ENCODE measurements around the gene ZBED4. TPM values are rescaled to one million over a fixed set of nuclear protein-coding genes. Genes with fewer than 3 reads are reported as not detected.

Gene ZBED4
- total RNA-seq, 6 experiments from 2014 or later, result 4.1 to 9.3 (median 5.2) TPM

GRCh38 chr22:49937758-49938564 lies 84.3 kb downstream of the ZBED4 start:
- peak in 1 of 3 donors; percentile 73 for DNase-seq
- WGBS (ENCODE audit: insufficient coverage, low coverage, low lambda C conversion rate, missing lambda C conversion rate), result 91% methylated on average over 4 of the region's 27 CpGs
- no peak for TF ChIP-seq POLR2A (IDR thresholded peaks at IDR 0.05)
- TF ChIP-seq, protein P1, sequence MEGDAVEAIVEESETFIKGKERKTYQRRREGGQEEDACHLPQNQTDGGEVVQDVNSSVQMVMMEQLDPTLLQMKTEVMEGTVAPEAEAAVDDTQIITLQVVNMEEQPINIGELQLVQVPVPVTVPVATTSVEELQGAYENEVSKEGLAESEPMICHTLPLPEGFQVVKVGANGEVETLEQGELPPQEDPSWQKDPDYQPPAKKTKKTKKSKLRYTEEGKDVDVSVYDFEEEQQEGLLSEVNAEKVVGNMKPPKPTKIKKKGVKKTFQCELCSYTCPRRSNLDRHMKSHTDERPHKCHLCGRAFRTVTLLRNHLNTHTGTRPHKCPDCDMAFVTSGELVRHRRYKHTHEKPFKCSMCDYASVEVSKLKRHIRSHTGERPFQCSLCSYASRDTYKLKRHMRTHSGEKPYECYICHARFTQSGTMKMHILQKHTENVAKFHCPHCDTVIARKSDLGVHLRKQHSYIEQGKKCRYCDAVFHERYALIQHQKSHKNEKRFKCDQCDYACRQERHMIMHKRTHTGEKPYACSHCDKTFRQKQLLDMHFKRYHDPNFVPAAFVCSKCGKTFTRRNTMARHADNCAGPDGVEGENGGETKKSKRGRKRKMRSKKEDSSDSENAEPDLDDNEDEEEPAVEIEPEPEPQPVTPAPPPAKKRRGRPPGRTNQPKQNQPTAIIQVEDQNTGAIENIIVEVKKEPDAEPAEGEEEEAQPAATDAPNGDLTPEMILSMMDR (IDR thresholded peaks at IDR 0.05), result no peak
- H3K4me3 ChIP-seq, result no peak overlapping the region
- H3K27me3 ChIP-seq, result no peaks in the 10 kb centered on the region
- peaks cover 0 to 26% (median 10%) of the 10 kb centered on the region in 4 donors for H3K4me1 ChIP-seq
- peak overlapping the region; percentile 40 to 82 (median 49) for H3K27ac ChIP-seq
- intact Hi-C loops (cut with DNase I), result loop anchor here in 1 of 2 donors (10.0 kb wide), 1 partner anchor 57 kb away; no protein-coding TSS in a partner anchor
- no peaks in the 10 kb centered on the region for H3K9me3 ChIP-seq
- ATAC-seq, result peak in 2 of 4 donors; percentile 1 to 6
- H3K36me3 ChIP-seq, result no peaks in the 10 kb centered on the region

- peak in 1 of 3 donors; percentile 60 for DNase-seq
- H3K4me1 ChIP-seq, result peaks cover 0 to 24% (median 7%) of the 10 kb centered on the region in 4 donors
- H3K27me3 ChIP-seq, result no peaks in the 10 kb centered on the region
Observed at GRCh38 chr22:49938565-49939136, 85.0 kb downstream of the ZBED4 start.

More at GRCh38 chr22:49938565-49939136, 85.0 kb downstream of the ZBED4 start:
- no peak overlapping the region for H3K4me3 ChIP-seq
- ATAC-seq, result no peak
- intact Hi-C loops (cut with DNase I), result loop anchor here in 1 of 2 donors (10.0 kb wide), 1 partner anchor 56 kb away; no protein-coding TSS in a partner anchor
- no peaks in the 10 kb centered on the region for H3K36me3 ChIP-seq
- no CpG with 5 or more reads among the region's 19 CpGs for WGBS (ENCODE audit: insufficient coverage, low coverage, low lambda C conversion rate, missing lambda C conversion rate)
- TF ChIP-seq, protein P1 (IDR thresholded peaks at IDR 0.05), result no peak
- TF ChIP-seq POLR2A (IDR thresholded peaks at IDR 0.05), result no peak
- H3K9me3 ChIP-seq, result no peaks in the 10 kb centered on the region
- peak overlapping the region in 2 of 3 donors; percentile 49 to 82 for H3K27ac ChIP-seq

Small RNA genes lying within 50 kb of the gene (small RNA-seq; reads per million reads assigned to genes)
- gene AL117328.1 (0 reads per million in 2 experiments), gene RF00017 (0 reads per million in 2 experiments)

Other genes starting within 250 kb of the ZBED4 start
- 10 to 100 TPM in 5 of 6 experiments, 1 to 10 TPM in 1; 9.3 to 17.8 (median 11.6) TPM for gene BRD1, start 26.0 kb upstream of the ZBED4 start, total RNA-seq
- gene ALG12, start 64.6 kb downstream of the ZBED4 start, total RNA-seq, result 10 to 100 TPM; 15.1 to 19.0 (median 16.6) TPM
- 10 to 100 TPM; 26.0 to 56.4 (median 47.8) TPM for gene CRELD2, start 64.8 kb downstream of the ZBED4 start, total RNA-seq
- 10 to 100 TPM; 26.7 to 64.4 (median 32.8) TPM for gene PIM3, start 106.9 kb downstream of the ZBED4 start, total RNA-seq
- gene IL17REL, start 158.9 kb downstream of the ZBED4 start, total RNA-seq, result not detected
- not detected for gene TTLL8, start 204.5 kb downstream of the ZBED4 start, total RNA-seq
- gene MLC1, start 231.6 kb downstream of the ZBED4 start, total RNA-seq, result under 1 TPM in 2 of 6 experiments, not detected in 4; 0.60 to 0.68 TPM
- gene MOV10L1, start 236.2 kb downstream of the ZBED4 start, total RNA-seq, result under 1 TPM in 4 of 6 experiments, not detected in 2; 0.21 to 0.31 (median 0.24) TPM

All from right lobe of liver (tissue), 6 donors.